ENCODE data around the gene ZGRF1.
"Not testable (repeated sequence)": the region's sequence is repeated elsewhere in the genome, so short reads cannot be mapped to it uniquely, and the experiment has no call there.

The ZGRF1 gene

DNA sequence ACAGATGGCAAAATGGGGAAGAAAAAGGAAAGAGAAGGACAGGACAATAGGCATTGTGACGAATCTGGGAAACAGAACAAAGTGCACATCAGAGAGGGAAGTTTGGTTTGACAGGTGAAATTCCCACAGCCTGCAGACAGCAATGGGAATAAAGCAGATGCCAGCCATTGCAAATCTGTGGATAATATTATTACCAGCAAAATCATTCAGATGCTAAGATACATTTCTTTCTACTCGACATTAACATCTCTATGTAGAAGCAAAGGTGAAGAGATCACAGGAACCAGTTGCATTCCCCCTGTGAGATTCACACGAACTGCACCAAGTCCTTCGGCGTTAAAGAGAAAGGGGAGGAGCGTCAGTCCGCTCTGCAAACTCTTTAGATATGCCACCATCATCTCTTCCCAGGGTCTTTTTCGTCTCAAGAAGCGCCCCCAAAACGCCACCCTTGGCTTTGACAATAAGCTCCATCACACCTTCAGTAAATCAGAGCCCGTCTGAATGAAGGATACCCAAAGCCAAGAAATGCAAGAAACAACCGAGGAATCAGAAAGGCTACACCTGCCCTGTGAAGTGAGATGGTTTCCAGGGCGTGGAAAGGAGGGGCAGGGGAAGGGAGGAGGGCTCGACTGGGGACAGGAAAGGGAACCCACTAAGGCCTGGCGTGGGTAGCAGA is 122.6 kb downstream of the ZGRF1 start:
- DNase-seq, result no peak

DNA sequence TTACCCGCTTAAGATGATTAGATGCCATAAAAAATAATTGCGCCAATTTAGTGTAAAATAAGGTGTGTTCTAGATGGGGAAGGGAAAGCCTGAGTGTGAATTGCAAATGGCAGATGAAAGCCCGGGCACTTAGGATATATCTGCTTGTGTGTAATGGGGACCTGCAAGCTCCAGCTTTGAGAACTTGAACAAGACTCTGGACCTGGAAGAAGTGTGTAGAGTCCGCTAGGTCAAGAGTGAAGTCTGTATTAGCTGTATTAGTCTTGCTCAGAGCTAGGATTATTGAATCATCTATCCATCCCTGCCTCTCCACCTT is 124.9 kb downstream of the ZGRF1 start:
- DNase-seq, result no peak

DNA sequence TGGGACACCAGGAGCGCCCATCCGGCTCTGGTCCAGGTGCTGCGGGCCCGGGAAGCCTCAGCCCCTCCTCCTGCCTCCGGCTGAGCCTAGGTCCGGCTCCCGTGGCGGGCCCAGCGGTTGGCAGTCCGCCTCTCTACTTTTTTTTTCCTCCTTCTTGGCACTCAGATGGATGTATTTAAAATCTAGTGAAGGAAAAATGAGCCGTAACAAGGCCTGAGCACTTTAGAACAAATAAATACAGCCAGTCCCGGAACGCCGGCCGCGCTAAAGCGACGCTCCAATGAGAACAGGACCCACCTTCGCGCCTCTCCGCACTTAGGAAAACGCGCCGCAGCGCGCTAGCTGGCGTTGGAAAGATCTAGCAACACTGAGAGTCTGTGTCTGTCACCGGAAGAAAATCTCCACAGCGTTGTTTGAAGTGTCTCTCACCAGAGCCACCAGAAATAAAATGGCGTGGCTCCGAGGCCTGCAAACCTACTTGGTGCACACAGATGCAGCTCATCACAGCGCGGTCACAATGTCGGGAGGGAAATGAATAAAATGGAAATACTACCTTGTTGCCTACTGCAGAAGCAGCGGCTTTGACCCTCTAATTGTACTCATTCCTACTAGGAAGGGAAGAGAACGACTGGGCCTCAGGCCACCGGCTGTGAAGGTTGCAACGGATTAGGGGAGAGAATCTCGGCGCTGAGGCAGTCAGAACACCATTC is 125.5 kb downstream of the ZGRF1 start:
- no peak for DNase-seq

DNA sequence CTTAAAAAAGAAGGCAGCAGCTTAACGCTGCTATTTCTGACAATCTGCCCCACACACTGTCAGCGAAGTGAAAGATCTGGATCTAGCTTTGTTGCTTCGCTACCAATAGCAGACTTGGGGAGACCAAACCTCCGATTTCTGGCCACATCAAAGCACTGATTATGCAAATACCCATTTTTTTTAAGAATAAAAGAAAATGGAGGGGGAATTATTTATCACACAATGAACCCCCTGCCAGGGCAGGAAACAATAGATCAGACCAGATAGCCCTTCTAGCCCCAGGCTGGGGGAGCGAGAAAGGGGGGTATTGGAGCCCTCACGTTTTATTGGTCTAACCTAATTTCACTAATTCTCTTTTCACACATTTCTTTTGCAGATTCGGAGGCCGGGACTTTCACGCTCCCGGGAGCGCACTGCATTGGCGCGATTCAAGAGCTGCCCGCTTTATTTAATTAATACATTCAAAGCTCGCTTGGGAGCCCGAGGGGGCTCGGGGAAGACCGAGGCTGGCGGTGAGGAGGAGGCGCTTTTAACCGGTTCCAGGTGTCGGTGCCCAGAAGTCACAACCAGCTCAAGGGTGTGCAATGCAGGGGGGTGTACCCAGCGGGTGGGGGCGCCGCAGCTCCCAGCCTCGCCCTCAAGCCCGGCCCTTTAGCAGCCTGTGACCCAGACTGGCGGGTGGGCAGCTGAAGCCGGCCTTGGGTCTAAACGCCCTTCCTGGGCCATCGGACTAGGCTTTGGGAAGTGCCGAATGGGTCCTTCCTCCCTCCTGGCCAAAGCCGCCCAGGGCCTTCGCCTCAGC is 126.2 kb downstream of the ZGRF1 start:
- DNase-seq, result no peak

DNA sequence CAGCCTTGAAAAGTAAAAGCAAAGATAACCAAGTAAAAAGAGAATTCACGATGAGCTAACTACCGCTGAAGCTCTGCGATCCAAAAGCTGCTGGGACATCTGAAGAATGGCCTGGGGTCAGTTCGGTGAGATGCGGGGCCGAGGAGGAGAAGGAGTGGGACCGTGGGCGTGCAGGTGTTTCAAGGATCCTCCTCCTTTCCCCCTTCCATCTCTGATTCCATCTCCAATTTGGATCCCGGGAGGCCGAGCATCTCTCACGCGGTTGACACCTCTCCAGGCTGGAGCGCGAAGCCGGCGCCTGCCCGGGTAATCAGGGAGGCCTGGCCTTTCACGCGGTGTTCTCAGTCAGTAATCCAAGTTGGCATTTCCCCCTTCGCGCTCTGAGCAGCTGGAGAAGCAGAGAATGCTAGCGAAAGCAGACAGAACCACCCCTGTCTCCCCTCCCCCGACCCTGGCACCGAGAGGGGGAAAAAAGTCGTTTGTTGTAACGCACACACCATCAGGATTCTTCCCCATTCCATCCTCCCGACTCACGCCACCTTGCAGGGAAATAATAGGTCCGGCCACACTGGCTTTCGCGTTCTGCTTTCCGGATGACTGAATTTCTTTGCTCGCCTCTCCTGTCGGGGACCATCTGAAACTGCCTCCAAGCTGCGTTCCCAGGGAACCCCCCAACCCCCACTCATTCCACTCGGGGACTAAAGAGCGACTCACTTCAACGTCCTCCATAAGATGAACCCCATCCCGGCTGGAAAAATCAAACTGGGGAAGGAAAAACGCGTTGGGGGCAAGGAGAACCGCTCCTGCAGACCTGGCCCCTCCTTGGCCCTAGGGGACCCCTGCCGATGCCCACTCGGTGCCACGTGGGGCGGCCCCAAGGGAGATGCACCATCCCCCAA is 127.2 kb downstream of the ZGRF1 start:
- DNase-seq, result no peak

DNA sequence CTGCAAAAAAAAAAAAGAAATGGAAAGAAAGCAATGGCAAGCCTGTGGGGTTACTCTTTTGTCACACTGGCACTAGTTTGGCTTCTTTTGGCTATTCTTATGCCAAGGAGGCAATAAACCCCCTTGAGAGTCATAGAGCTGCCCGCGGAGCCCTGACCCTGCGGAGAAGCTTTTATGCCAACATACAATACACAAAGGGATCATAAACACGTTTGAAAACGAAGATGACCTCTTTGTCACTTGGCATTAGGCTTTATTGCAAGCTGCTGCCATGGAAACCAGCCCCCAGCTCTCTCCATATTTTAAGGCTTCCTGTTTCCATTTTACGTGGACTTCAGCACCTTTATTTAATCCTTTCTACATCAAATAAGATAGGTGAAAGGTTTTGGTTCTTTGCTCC is 128.4 kb downstream of the ZGRF1 start:
- DNase-seq, result no peak

DNA sequence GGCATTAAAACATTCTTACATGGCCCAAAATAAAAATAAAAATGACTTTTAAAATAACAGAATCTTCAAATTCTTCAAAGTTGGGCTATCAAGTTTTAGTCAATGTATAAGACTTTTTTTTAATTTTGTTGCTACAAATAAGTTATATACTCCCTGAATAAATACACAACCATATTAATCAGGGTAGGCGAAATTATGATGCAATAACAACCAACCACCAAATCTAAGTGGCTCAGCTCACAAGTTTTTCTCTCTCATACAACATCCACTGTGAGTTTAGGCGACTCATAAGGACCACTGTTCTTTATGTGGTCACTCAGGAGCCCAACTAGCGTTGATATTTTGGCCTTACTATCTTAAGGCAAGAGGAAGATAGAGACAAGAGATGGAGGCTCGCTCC is 131.9 kb downstream of the ZGRF1 start:
- no peak for DNase-seq

DNA sequence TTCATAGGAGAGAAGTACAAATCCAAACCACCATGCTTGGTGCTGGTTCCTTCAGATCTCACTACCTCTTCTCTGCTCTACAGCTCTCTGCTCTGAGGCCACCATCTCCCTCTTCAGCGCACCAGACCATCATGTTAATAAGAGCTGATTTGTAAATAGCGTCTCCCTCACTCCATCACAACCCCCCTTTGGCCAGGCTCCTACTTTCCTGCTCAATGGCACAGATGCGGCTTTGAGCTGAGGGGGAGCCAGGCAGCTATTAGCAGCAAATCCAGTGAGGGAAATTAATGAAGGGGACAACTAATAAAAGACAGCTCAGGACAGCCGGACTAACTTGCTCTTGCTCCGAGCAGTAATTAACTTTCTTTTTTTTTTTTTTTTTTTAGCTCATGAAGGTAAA is 133.8 kb downstream of the ZGRF1 start:
- no peak for DNase-seq

DNA sequence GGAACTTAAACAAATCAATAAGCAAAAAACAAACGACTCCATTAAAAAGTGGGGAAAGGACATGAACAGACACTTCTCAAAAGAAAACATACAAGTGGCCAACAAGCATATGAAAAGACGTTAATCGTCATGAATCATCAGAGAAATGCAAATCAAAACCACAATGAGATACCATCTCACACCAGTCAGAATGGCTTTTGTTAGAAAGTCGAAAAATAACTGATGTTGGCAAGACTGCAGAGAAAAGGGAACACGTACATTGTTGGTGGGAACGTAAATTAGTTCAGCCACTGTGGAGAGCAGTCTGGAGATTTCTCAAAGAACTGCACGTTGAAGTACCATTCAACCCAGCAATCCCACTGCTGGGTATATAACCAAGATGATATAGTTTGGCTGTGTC is 144.4 kb downstream of the ZGRF1 start:
- no peak for DNase-seq

DNA sequence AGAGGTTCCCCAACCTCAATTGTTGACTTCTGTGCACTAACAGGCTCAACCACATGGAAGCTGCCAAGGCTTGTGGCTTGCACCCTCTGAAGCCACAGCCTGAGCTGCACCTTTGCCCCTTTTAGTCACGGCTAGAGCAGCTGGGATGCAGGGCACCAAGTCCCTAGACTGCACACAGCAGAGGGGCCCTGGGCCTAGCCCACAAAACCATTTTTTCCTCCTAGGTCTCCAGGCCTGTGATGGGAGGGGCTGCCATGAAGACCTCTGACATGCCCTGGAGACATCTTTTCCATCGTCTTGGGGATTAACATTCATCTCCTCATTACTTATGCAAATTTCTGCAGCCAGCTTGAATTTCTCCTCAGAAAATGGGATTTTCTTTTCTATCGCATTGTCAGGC is 145.9 kb downstream of the ZGRF1 start:
- not testable (repeated sequence) for DNase-seq
